Colonic mucosa (tissue), 4 donors: ENCODE measurements around the gene NRG2. TPM values are rescaled to one million over a fixed set of nuclear protein-coding genes. Genes with fewer than 3 reads are reported as not detected.

ENCODE experiments used
- DNase-seq: peaks from one replicate; pipeline ENCODE4 v3.0.0-alpha.2; 2020
- H3K27ac ChIP-seq: fragments of 200-600 bp; one replicate; pipeline ENCODE4 v1.8.0; 2021
- H3K27me3 ChIP-seq: fragments of 200-600 bp; one replicate; pipeline ENCODE4 v1.8.0; 2021
- H3K36me3 ChIP-seq: fragments of 200-600 bp; one replicate; pipeline ENCODE4 v1.8.0; 2021
- H3K4me1 ChIP-seq: fragments of 200-600 bp; one replicate; pipeline ENCODE4 v1.8.0; 2021; ENCODE audit warnings: mild to moderate bottlenecking
- H3K4me3 ChIP-seq: fragments of 200-600 bp; one replicate; pipeline ENCODE4 v1.8.0; 2021
- H3K9ac ChIP-seq, 2 donors: one replicate each; pipeline ENCODE4 v1.7.0; 2013; ENCODE audit warnings: control low read depth in 2 of 2, low read depth in 2 of 2, low read length in 2 of 2
- H3K9me3 ChIP-seq: fragments of 200-600 bp; one replicate; pipeline ENCODE4 v1.8.0; 2021
- CTCF ChIP-seq: fragments of 200-600 bp; IDR thresholded peaks from one replicate; pipeline ENCODE4 v1.8.0; 2022; ENCODE audit warnings: antibody characterized with exemption, mild to moderate bottlenecking
- intact Hi-C: fragments of 100-400 bp; cut with DNase I; formaldehyde crosslinking; loops from one replicate; pipeline ENCODE4 v1.14.1; 2022
- total RNA-seq, 2 donors: library from RNA; stranded (reverse); fragmentation: NEBNext Ultra II Directional in 1 of 2; extraction: Animal tissue kit (Norgen Biotek cat#: 25700) in 1 of 2; gene quantifications; one replicate each; pipeline ENCODE4 v1.2.1, GENCODE V29; 2021
- donor health status: healthy.
- donor health status: DM: no; HTN: no; CAD: no.
- donor health status: DM: no; HTN: no; CAD: no.

NRG2 gene
- total RNA-seq, 2 donors from 2014 or later, result 0.10 to 0.48 TPM

GRCh38 chr5:139915266-139915665 lies 127.8 kb downstream of the NRG2 start:
- DNase-seq, result no peak
- H3K9ac ChIP-seq, result no peak overlapping the region
- H3K4me3 ChIP-seq, result no peak overlapping the region
- H3K4me1 ChIP-seq, result no peaks in the 10 kb centered on the region
- no peaks in the 10 kb centered on the region for H3K9me3 ChIP-seq
- intact Hi-C loops, result no loop called here
- TF ChIP-seq CTCF, result no peak
- no peak overlapping the region for H3K27ac ChIP-seq
- no peaks in the 10 kb centered on the region for H3K27me3 ChIP-seq
- H3K36me3 ChIP-seq, result no peaks in the 10 kb centered on the region

- H3K27me3 ChIP-seq, result no peaks in the 10 kb centered on the region
- no peaks in the 10 kb centered on the region for H3K4me1 ChIP-seq
- no peak for TF ChIP-seq CTCF
Measured at GRCh38 chr5:139914218-139914807, 128.8 kb downstream of the NRG2 start.

DNA sequence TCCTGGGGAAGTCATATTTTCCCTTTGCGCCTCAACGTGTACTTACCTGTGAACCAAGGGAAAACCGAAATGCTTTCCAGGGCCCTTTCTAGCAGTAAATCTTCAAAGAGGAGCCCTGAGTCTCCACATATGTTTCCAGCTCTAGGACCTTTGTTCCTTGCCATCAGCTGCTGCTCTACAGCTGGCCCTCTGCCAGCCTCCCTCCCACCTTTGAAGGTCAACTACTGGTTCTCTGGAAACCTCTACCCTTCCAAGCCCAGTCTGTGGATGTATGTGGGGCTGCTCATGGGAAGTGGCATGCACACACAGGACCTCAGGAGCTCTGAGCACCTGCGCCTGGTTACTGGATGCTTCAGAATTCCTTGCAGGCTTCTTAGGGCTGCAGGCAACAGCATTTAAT lies 130.3 kb downstream of the NRG2 start:
- DNase-seq, result no peak
- Histone ChIP-seq H3K27me3 (no peaks in the 10 kb centered on the region), H3K9me3 (no peaks in the 10 kb centered on the region), H3K9ac (no peak overlapping the region), H3K4me1 (no peaks in the 10 kb centered on the region), H3K4me3 (no peak overlapping the region), H3K36me3 (no peaks in the 10 kb centered on the region), H3K27ac (no peak overlapping the region)
- intact Hi-C loops, result no loop called here
- TF ChIP-seq CTCF, result no peak

More at GRCh38 chr5:139914218-139914807, 128.8 kb downstream of the NRG2 start:
- no peak for DNase-seq
- Histone ChIP-seq H3K36me3 (no peaks in the 10 kb centered on the region), H3K27ac (no peak overlapping the region), H3K9ac (no peak overlapping the region), H3K9me3 (no peaks in the 10 kb centered on the region), H3K4me3 (no peak overlapping the region)
- intact Hi-C loops, result no loop called here

- no peak for DNase-seq
- TF ChIP-seq CTCF, result no peak
- Histone ChIP-seq H3K4me3 (no peak overlapping the region), H3K9ac (no peak overlapping the region), H3K36me3 (no peaks in the 10 kb centered on the region), H3K4me1 (no peaks in the 10 kb centered on the region), H3K27me3 (no peaks in the 10 kb centered on the region), H3K9me3 (no peaks in the 10 kb centered on the region), H3K27ac (no peak overlapping the region)
- intact Hi-C loops, result no loop called here
Measured at GRCh38 chr5:139912158-139912557, 130.9 kb downstream of the NRG2 start.

GRCh38 chr5:139911425-139912120 lies 131.5 kb downstream of the NRG2 start:
- Histone ChIP-seq H3K27ac (no peak overlapping the region), H3K9ac (no peak overlapping the region), H3K4me1 (no peaks in the 10 kb centered on the region), H3K27me3 (no peaks in the 10 kb centered on the region), H3K9me3 (no peaks in the 10 kb centered on the region), H3K36me3 (no peaks in the 10 kb centered on the region), H3K4me3 (no peak overlapping the region)
- no peak for DNase-seq
- TF ChIP-seq CTCF, result no peak
- intact Hi-C loops, result no loop called here
